ENCODE results near the gene RAB11A. TPM values are rescaled to one million over a fixed set of nuclear protein-coding genes. Genes with fewer than 3 reads are reported as not detected.

Gene RAB11A
- total RNA-seq, 2 experiments from 2014 or later: 98.5 to 102 TPM

DNA sequence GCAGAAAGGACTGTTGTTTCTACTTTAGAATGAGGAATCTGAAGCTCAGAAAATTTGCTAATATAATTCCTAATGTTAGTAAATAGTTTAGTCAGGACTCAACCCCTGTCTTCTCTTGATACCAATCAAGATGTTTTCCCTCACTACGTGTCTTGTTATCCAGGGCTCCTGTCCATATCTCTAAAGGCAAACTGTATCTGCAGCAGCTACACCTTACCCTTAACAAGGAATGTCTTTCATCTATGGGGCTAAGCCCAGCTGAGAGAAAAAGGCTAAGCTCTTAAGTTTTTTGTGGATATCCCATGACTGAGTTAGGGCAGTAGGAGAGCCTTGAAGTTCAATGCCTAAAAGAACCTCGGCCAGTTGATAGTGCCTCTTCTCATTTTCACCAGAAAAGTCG, 32.5 kb downstream of the RAB11A start:
- Mint-ChIP-seq H3K36me3 (ENCODE audit: low read depth) (peaks cover 88% of the 10 kb centered on the region), H3K27me3 (no peaks in the 10 kb centered on the region), H3K4me1 (ENCODE audit: low read depth) (peaks cover 5% of the 10 kb centered on the region), H3K4me3 (no peak overlapping the region), H3K9me3 (no peaks in the 10 kb centered on the region), H3K27ac (no peak overlapping the region)
- peaks cover 43% of the 10 kb centered on the region for H3K36me3 ChIP-seq (ENCODE audit: insufficient read depth, low read length)
- intact Hi-C loops (cut with DNase I, micrococcal nuclease): no loop called here
- H3K27ac ChIP-seq (ENCODE audit: low read depth in 1 of 2, low read length in 2 of 2): no peak overlapping the region
- no peaks in the 10 kb centered on the region for H3K4me1 ChIP-seq (ENCODE audit: insufficient read depth, low read length)
- DNase-seq: no peak
- CTCF ChIA-PET: no interaction called here
- no peak overlapping the region for H3K4me3 ChIP-seq (ENCODE audit: low read length)
- H3K27me3 ChIP-seq (ENCODE audit: control insufficient read depth in 1 of 2, insufficient read depth in 2 of 2, low read length in 2 of 2): no peaks in the 10 kb centered on the region
- TF ChIP-seq, protein P1, sequence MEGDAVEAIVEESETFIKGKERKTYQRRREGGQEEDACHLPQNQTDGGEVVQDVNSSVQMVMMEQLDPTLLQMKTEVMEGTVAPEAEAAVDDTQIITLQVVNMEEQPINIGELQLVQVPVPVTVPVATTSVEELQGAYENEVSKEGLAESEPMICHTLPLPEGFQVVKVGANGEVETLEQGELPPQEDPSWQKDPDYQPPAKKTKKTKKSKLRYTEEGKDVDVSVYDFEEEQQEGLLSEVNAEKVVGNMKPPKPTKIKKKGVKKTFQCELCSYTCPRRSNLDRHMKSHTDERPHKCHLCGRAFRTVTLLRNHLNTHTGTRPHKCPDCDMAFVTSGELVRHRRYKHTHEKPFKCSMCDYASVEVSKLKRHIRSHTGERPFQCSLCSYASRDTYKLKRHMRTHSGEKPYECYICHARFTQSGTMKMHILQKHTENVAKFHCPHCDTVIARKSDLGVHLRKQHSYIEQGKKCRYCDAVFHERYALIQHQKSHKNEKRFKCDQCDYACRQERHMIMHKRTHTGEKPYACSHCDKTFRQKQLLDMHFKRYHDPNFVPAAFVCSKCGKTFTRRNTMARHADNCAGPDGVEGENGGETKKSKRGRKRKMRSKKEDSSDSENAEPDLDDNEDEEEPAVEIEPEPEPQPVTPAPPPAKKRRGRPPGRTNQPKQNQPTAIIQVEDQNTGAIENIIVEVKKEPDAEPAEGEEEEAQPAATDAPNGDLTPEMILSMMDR (IDR thresholded peaks at IDR 0.05): no peak
- ATAC-seq (ENCODE audit: poor library complexity): no peak
- H3K9me3 ChIP-seq (ENCODE audit: control insufficient read depth in 1 of 2, insufficient read depth in 1 of 2, low read length in 2 of 2): no peaks in the 10 kb centered on the region
- POLR2A ChIA-PET: interaction anchor here (1.2 kb wide), 1 partner anchor 32 kb away, joined by 3 read pairs; the partner anchor contains the start of gene RAB11A

DNA sequence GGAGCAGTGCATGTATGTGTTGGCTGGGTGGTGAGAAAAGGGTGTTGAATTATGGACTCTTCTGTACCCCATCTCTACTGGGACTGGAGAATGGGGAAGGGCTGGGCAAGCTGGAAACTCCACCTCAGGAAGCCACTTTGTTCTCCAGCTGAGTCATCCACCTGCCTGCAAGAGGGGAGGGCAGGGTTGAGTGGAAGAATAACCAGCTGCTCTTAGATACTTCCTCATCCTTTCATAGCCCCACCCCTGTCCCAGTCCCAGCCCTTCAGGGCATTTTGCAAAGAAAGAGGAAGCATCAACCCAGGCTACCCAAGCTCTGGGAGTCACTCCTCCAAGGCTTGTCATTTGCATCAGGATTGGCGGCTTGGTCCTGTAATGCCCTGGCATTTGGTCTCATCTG, 33.1 kb downstream of the RAB11A start:
- Mint-ChIP-seq H3K36me3 (ENCODE audit: low read depth) (peaks cover 86% of the 10 kb centered on the region), H3K4me1 (ENCODE audit: low read depth) (peaks cover 5% of the 10 kb centered on the region), H3K27ac (no peak overlapping the region), H3K27me3 (no peaks in the 10 kb centered on the region), H3K9me3 (no peaks in the 10 kb centered on the region), H3K4me3 (no peak overlapping the region)
- Histone ChIP-seq H3K9me3 (ENCODE audit: control insufficient read depth in 1 of 2, insufficient read depth in 1 of 2, low read length in 2 of 2) (no peaks in the 10 kb centered on the region), H3K27ac (ENCODE audit: low read depth in 1 of 2, low read length in 2 of 2) (no peak overlapping the region), H3K27me3 (ENCODE audit: control insufficient read depth in 1 of 2, insufficient read depth in 2 of 2, low read length in 2 of 2) (no peaks in the 10 kb centered on the region), H3K4me3 (ENCODE audit: low read length) (no peak overlapping the region), H3K4me1 (ENCODE audit: insufficient read depth, low read length) (no peaks in the 10 kb centered on the region), H3K36me3 (ENCODE audit: insufficient read depth, low read length) (peaks cover 42% of the 10 kb centered on the region)
- peak in 4 of 14 experiments; percentile 16 to 77 (median 44) for DNase-seq
- intact Hi-C loops (cut with DNase I, micrococcal nuclease): no loop called here
- ATAC-seq (ENCODE audit: poor library complexity): peak; percentile 21
- CTCF ChIA-PET: no interaction called here
- POLR2A ChIA-PET: interaction anchor here (1.2 kb wide), 1 partner anchor 33 kb away, joined by 3 read pairs; the partner anchor contains the start of gene RAB11A
- TF ChIP-seq, protein P1 (IDR thresholded peaks at IDR 0.05): no peak

- Mint-ChIP-seq H3K4me3 (no peak overlapping the region), H3K36me3 (ENCODE audit: low read depth) (peaks cover 77% of the 10 kb centered on the region), H3K4me1 (ENCODE audit: low read depth) (peaks cover 5% of the 10 kb centered on the region), H3K27ac (no peak overlapping the region), H3K9me3 (no peaks in the 10 kb centered on the region), H3K27me3 (no peaks in the 10 kb centered on the region)
- ATAC-seq (ENCODE audit: poor library complexity): no peak
- Histone ChIP-seq H3K9me3 (ENCODE audit: control insufficient read depth in 1 of 2, insufficient read depth in 1 of 2, low read length in 2 of 2) (no peaks in the 10 kb centered on the region), H3K4me1 (ENCODE audit: insufficient read depth, low read length) (no peaks in the 10 kb centered on the region), H3K36me3 (ENCODE audit: insufficient read depth, low read length) (peaks cover 46% of the 10 kb centered on the region), H3K27ac (ENCODE audit: low read depth in 1 of 2, low read length in 2 of 2) (no peak overlapping the region), H3K4me3 (ENCODE audit: low read length) (no peak overlapping the region), H3K27me3 (ENCODE audit: control insufficient read depth in 1 of 2, insufficient read depth in 2 of 2, low read length in 2 of 2) (no peaks in the 10 kb centered on the region)
- intact Hi-C loops (cut with DNase I, micrococcal nuclease): no loop called here
- ChIA-PET POLR2A (no interaction called here), CTCF (no interaction called here)
- TF ChIP-seq, protein P1 (IDR thresholded peaks at IDR 0.05): no peak
- no peak for DNase-seq
Measured at GRCh38 chr15:65903296-65904073, 34.2 kb downstream of the RAB11A start.

Measured in CD4-positive, alpha-beta T cell (primary cell).